ENCODE data around the gene COA1.
"Not testable (repeated sequence)": the region's sequence is repeated elsewhere in the genome, so short reads cannot be mapped to it uniquely, and the experiment has no call there.

COA1 gene

DNA sequence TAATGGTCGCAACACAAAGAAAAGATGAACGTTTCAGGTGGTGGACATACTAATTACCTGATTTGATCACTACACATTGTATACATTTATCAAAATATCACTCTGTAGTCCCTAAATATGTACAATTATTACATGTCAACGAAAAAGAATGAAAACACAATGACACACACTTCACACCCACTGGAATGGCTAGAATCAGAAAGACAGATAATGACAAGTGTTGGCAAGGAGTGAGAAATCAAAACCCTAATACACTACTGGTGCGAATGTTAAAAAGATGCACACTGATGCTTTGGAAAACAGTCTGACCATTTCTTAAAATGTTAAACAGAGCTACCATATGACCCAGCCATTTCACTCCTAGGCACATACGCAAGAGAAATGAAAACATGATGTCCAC is 2.3 kb downstream of the COA1 start:
- TF ChIP-seq, protein P1, sequence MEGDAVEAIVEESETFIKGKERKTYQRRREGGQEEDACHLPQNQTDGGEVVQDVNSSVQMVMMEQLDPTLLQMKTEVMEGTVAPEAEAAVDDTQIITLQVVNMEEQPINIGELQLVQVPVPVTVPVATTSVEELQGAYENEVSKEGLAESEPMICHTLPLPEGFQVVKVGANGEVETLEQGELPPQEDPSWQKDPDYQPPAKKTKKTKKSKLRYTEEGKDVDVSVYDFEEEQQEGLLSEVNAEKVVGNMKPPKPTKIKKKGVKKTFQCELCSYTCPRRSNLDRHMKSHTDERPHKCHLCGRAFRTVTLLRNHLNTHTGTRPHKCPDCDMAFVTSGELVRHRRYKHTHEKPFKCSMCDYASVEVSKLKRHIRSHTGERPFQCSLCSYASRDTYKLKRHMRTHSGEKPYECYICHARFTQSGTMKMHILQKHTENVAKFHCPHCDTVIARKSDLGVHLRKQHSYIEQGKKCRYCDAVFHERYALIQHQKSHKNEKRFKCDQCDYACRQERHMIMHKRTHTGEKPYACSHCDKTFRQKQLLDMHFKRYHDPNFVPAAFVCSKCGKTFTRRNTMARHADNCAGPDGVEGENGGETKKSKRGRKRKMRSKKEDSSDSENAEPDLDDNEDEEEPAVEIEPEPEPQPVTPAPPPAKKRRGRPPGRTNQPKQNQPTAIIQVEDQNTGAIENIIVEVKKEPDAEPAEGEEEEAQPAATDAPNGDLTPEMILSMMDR (conservative IDR thresholded peaks at IDR 0.05): no peak
- 0 out of 2 replicates have a peak overlapping the region, but pooled peaks have one; percentile 2 for H3K27ac ChIP-seq

DNA sequence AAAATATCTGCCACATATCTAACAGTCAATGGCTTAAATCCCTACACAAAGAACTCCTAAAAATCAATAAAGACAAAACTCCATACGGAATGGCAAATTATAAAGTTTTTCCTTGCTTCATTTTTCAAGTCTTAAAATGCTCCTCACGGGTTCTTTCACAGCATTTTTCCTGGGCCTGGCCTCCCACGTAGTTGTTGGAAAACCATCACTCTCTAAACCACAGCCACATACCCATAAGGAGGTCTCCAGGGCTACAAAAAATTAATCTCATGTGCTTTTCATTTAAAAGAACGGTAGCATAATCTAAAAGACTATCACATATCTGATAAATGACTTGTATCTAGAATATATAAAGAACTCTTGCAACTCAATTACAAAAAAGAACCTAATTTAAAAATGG is 2.9 kb downstream of the COA1 start:
- H3K27ac ChIP-seq: no peak overlapping the region
- TF ChIP-seq, protein P1 (conservative IDR thresholded peaks at IDR 0.05): no peak

DNA sequence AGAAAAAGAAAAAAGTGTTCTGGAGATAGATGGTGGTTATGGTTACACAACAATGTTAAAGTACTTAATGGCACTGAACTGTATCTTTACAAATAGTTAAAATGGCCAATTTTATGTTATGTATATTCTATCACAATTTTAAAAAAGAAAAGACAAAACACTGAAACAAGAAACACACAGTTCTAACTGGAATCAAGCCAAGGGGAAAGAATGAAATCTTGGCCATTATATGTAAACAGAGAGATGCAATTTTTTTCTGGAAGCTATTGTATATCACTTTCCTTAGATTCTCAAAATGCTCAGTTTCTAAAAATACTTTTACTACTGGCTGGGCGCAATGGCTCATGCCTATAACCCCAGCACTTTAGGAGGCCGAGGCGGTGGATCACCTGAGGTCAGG is 4.1 kb downstream of the COA1 start:
- H3K27ac ChIP-seq: no peak overlapping the region
- TF ChIP-seq, protein P1 (conservative IDR thresholded peaks at IDR 0.05): no peak

DNA sequence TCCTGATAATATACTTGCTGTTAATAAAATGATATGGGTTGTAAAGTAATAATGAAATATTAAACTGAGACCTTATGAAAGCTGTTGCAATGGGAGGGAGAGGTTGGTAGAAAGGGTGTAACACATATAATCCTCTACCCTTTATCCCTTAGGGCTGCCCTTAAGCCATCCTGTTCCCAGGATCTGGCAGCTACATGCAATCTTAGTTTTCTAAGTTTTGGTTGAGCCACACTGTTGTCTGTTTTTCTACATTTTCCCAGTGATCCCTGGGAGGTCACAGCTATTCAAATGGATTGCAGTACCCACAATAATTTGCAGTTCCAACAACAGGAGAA is 6.3 kb downstream of the COA1 start:
- TF ChIP-seq, protein P1 (conservative IDR thresholded peaks at IDR 0.05): no peak
- no peak overlapping the region for H3K27ac ChIP-seq

DNA sequence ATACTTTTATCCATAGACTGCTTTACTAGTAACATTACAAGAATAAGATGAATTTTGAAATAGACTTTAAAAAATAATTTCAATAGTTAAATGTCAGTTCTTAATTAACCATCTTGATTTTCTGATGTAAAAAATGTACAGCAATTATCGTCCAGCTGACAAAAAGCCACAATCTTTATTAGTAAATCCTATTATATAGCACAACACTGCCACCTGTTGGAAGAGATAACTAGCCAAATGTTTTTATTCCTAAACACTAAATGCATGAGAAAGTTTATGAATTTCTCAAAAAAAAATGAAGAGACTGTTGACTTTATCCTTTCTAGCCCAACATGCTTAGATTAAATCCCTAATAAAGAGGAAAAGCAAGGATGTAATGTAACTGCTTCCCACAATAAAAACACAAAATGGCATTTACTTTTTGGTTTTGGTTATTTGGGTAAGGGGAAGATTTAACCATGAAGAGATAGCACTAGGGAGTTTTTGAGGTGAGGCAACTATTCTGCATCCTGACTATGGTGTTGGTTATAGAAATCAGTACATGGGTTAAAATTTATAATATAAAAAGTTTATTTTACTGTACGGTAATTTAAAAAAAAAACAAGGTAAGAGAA is 8.0 kb downstream of the COA1 start:
- H3K27ac ChIP-seq: no peak overlapping the region
- TF ChIP-seq, protein P1 (conservative IDR thresholded peaks at IDR 0.05): peak; percentile 88

DNA sequence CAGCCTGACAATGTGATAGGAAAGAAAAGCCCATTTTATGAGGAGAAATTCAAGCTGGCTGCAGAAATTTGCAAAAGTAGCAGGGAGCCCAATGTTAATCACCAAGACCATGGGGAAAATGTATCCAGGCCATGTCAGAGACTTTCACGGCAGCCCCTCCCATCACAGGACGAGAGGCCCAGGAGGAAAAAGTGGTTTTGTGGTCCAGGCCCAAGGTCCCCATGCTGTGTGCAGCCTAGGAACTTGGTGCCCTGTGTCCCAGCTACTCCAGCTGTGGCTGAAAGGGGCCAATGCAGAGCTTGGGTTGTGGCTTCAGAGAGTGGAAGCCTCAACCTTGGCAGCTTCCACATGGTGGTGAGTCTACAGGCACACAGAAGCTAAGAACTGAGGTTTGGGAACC is 12.7 kb downstream of the COA1 start:
- H3K27ac ChIP-seq: no peak overlapping the region
- TF ChIP-seq, protein P1 (conservative IDR thresholded peaks at IDR 0.05): no peak

DNA sequence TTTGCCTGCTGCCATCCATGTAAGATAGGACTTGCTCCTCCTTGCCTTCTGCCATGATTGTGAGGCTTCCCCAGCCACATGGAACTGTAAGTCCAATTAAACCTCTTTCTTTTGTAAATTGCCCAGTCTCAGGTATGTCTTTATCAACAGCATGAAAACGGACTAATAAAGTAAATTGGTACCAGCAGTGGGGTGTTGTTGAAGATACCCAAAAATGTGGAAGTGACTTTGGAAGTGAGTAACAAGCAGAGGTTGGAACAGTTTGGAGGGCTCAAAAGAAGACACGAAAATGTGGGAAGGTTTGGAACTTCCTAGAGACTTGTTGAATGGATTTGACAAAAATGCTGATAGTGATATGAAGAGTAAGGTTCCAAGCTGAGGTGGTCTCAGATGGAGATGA is 13.4 kb downstream of the COA1 start:
- H3K27ac ChIP-seq: not testable (repeated sequence)

DNA sequence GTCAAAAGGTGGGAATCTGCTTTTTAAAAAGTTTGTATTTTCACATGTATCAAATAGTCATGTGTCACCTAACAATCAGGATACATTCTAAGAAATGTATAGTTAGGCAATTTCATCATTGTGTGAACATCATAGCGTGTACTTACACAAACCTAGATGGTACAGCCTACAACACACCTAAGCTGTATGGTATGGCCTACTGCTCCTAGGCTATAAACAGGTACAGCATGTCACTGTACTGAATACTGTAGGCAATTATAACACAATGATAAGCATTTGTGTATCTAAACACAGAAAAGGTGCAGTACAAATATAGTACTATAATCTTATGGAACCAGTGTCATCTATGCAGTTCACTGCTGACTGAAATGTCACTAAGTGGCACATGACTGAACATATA is 17.8 kb downstream of the COA1 start:
- peak overlapping the region; percentile 20; the same call in 1 of the 2 replicates for H3K27ac ChIP-seq
- TF ChIP-seq, protein P1 (conservative IDR thresholded peaks at IDR 0.05): no peak

DNA sequence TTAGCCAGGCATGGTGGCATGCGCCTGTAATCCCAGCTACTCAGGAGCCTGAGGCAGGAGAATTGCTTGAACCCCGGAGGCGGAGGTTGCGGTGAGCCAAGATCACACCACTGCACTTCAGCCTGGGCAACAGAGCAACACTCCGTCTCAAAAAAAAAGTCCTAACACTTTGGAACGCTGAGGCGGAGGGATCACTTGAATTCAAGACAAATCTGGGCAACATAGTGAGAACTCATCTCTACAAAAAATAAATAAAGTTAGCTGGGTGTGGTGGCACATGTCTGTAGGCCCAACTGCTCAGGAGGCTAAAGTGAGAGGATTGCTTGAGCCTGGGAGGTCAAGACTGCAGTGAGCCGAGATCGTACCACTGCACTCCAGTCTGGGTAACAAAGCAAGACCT is 21.3 kb downstream of the COA1 start:
- not testable (repeated sequence) for H3K27ac ChIP-seq
